BLaER1 (cell line): ENCODE measurements around the gene PSMB8.

Source experiments
- H3K27ac ChIP-seq: shearing (Covaris generic); formaldehyde crosslinking; 2 replicates; pipeline ENCODE4 v1.8.1; 2022
- H3K27me3 ChIP-seq: shearing (Covaris generic); formaldehyde crosslinking; 2 replicates; pipeline ENCODE4 v1.8.1; 2022
- H3K36me3 ChIP-seq: shearing (Covaris generic); formaldehyde crosslinking; 2 replicates; pipeline ENCODE4 v1.8.1; 2022
- H3K4me1 ChIP-seq: shearing (Covaris generic); formaldehyde crosslinking; 2 replicates; pipeline ENCODE4 v1.8.1; 2022
- H3K4me2 ChIP-seq: shearing (Covaris generic); formaldehyde crosslinking; 2 replicates; pipeline ENCODE4 v1.8.1; 2022
- H3K4me3 ChIP-seq: shearing (Covaris generic); formaldehyde crosslinking; 2 replicates; pipeline ENCODE4 v1.8.1; 2022
- H3K9ac ChIP-seq: shearing (Covaris generic); formaldehyde crosslinking; 2 replicates; pipeline ENCODE4 v1.8.1; 2022
- H3K9me3 ChIP-seq: shearing (Covaris generic); formaldehyde crosslinking; 2 replicates; pipeline ENCODE4 v1.8.1; 2022
- H4K20me1 ChIP-seq: shearing (Covaris generic); formaldehyde crosslinking; 2 replicates; pipeline ENCODE4 v1.8.1; 2022
- Cebpa-rat ChIP-seq: shearing (Covaris generic); IDR thresholded peaks from 2 replicates; pipeline ENCODE4 v1.8.1; 2022

PSMB8 gene

GRCh38 chr6:32829495-32829894 lies 14.4 kb downstream of the PSMB8 start:
- peaks cover 6% of the 10 kb centered on the region; the same call in 1 of the 2 replicates for H4K20me1 ChIP-seq
- no peak overlapping the region for H3K4me2 ChIP-seq
- no peaks in the 10 kb centered on the region for H3K9me3 ChIP-seq
- no peaks in the 10 kb centered on the region for H3K4me1 ChIP-seq
- no peak for TF ChIP-seq Cebpa-rat
- no peak overlapping the region for H3K4me3 ChIP-seq
- no peaks in the 10 kb centered on the region for H3K27me3 ChIP-seq
- H3K27ac ChIP-seq, result no peak overlapping the region
- peaks cover 72% of the 10 kb centered on the region for H3K36me3 ChIP-seq
- no peak overlapping the region for H3K9ac ChIP-seq

- no peaks in the 10 kb centered on the region for H3K9me3 ChIP-seq
- H3K9ac ChIP-seq, result no peak overlapping the region
- peaks cover 6% of the 10 kb centered on the region; the same call in 1 of the 2 replicates for H4K20me1 ChIP-seq
- H3K36me3 ChIP-seq, result peaks cover 48% of the 10 kb centered on the region
- TF ChIP-seq Cebpa-rat, result no peak
- no peak overlapping the region for H3K4me3 ChIP-seq
- no peaks in the 10 kb centered on the region for H3K27me3 ChIP-seq
- H3K4me1 ChIP-seq, result peaks cover under 1% of the 10 kb centered on the region; the same call in 1 of the 2 replicates
- no peak overlapping the region for H3K27ac ChIP-seq
- H3K4me2 ChIP-seq, result no peak overlapping the region
These were observed 16.8 kb downstream of the PSMB8 start for GRCh38 chr6:32827025-32827424.

- Histone ChIP-seq H3K4me2 (no peak overlapping the region), H3K9me3 (no peaks in the 10 kb centered on the region), H3K4me1 (peaks cover 11% of the 10 kb centered on the region), H4K20me1 (peaks cover 6% of the 10 kb centered on the region; the same call in 1 of the 2 replicates), H3K4me3 (no peak overlapping the region), H3K36me3 (peaks cover 39% of the 10 kb centered on the region), H3K27me3 (no peaks in the 10 kb centered on the region), H3K27ac (no peak overlapping the region), H3K9ac (no peak overlapping the region)
- TF ChIP-seq Cebpa-rat, result no peak
These were observed 17.9 kb downstream of the PSMB8 start for GRCh38 chr6:32825966-32826365.

DNA sequence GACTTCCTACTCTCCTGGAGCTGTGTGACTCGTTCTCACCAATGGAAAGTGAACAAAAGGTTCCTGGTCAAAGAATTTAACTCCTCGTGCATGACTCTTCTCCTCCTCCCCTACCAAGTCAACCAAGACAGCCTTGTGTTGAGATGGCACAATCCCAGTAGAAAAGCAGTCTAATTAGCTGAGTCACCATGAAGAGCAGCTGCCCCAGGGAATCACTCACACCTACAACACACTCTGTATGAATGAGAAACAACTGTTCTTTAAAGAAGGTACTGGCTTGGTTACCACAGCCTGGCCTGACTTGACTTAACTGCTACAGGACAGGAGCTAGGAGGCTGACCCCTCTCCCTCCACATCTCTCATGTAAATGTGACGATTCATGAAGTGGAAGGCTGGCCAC lies 24.1 kb downstream of the PSMB8 start:
- Histone ChIP-seq H3K27me3 (no peaks in the 10 kb centered on the region), H4K20me1 (no peaks in the 10 kb centered on the region), H3K4me2 (no peak overlapping the region), H3K36me3 (no peaks in the 10 kb centered on the region), H3K27ac (no peak overlapping the region), H3K9ac (no peak overlapping the region), H3K9me3 (no peaks in the 10 kb centered on the region), H3K4me1 (peaks cover 20% of the 10 kb centered on the region), H3K4me3 (no peak overlapping the region)
- no peak for TF ChIP-seq Cebpa-rat

DNA sequence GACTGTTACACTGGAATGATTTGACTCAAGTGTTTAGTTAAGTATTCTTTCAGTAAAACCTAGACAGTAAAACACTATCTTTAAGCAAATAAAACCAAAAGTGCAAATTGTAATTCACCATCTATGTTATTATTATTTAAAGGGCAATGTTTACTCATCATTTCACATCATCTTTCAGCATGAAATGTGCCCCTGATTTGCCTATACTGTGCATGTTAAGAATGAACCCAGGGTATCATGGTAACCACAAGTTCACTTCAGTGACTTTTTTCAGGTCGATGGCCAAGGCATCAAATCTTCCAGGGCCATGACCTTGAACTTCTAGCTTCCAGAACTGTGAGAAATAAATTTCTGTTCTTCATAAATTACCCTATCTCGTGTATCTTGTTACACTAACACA lies 25.0 kb downstream of the PSMB8 start:
- Histone ChIP-seq H3K9me3 (no peaks in the 10 kb centered on the region), H3K27ac (no peak overlapping the region), H3K27me3 (no peaks in the 10 kb centered on the region), H3K36me3 (no peaks in the 10 kb centered on the region), H4K20me1 (no peaks in the 10 kb centered on the region), H3K4me1 (peaks cover 20% of the 10 kb centered on the region), H3K4me2 (no peak overlapping the region), H3K9ac (no peak overlapping the region), H3K4me3 (no peak overlapping the region)
- TF ChIP-seq Cebpa-rat, result no peak

DNA sequence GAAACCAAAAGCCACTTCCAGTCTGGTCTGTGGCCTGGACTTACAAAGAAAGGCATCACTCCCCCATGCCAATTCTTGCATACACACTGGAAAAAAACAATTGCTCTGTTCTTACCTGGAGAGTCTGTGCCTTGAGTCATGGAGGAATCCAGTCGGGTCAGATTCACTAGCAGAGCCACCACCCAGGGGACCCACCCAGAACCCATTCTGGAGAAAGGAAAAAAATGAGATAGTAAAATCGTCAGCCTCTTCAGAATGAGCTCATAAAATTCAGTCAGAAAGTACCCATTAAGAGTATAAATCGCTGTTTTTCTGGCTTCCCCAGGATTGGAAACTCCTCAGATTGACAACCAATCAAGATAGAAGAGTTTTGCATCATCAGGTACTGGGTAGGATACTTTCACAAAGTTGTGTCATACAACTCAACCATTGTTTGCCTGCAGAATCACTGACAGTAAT lies 27.1 kb downstream of the PSMB8 start, which contains the start of gene HLA-DOB:
HLA-DOB (minus strand) TSS at position 257 of the 459 bp plus-strand sequence; CDS start at position 206, 51 bp downstream.
- H3K36me3 ChIP-seq, result no peaks in the 10 kb centered on the region
- H3K27me3 ChIP-seq, result no peaks in the 10 kb centered on the region
- H3K9me3 ChIP-seq, result no peaks in the 10 kb centered on the region
- no peaks in the 10 kb centered on the region for H4K20me1 ChIP-seq
- no peak within 1 kb of the TSS for H3K4me3 ChIP-seq
- no peak for TF ChIP-seq Cebpa-rat
- H3K9ac ChIP-seq, result no peak within 1 kb of the TSS
- H3K4me2 ChIP-seq, result no peak within 1 kb of the TSS
- peaks cover 18% of the 10 kb centered on the region for H3K4me1 ChIP-seq
- no peak within 1 kb of the TSS for H3K27ac ChIP-seq

DNA sequence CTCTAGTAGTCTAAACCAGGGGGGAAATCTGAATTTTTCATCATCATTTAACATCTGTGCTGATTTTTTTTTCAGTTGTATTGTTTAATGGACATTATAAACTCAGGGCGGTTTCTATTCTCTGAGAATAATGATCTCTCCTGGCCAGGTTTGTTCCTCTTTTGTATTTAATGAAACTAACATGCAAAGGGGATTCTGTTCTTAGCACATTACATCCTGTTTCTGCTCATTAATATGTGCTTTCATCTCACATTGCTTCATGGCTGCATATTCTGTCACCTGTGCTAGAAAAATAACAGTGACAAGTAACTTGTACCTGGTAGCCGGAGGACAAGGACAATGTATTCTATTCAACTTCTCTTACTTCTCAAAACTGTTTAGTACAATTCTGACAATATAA lies 27.9 kb downstream of the PSMB8 start:
- H3K4me2 ChIP-seq, result no peak overlapping the region

DNA sequence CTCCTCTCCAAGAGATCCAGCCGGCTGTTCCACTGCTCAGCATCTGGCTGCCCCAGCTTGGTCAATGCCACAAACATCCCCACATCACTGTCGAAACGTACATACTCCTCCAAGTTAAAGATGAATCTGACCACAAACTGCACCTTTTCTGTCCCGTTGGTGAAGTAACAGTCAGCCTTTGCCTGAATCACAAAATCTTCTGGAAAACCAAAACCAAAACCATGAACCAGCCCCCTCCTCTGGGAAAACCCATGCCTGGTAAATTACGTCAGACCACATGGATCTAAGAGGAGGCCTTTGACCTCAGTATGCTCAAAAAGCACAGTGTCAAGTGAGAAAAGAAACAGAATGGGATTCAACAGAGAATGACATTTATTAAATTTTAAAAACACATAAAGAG lies 28.7 kb downstream of the PSMB8 start:
- no peak overlapping the region for H3K27ac ChIP-seq
- H3K36me3 ChIP-seq, result no peaks in the 10 kb centered on the region
- H3K9ac ChIP-seq, result no peak overlapping the region
- no peaks in the 10 kb centered on the region for H4K20me1 ChIP-seq
- H3K4me2 ChIP-seq, result no peak overlapping the region
- H3K9me3 ChIP-seq, result no peaks in the 10 kb centered on the region
- H3K4me3 ChIP-seq, result no peak overlapping the region
- TF ChIP-seq Cebpa-rat, result no peak
- H3K27me3 ChIP-seq, result no peaks in the 10 kb centered on the region
- 0 out of 2 replicates have a peak, but pooled peaks cover 1% of the 10 kb centered on the region for H3K4me1 ChIP-seq

More for the DNA sequence above, 27.9 kb downstream of the PSMB8 start:
- H3K4me1 ChIP-seq, result peaks cover 10% of the 10 kb centered on the region
- no peak for TF ChIP-seq Cebpa-rat
- no peak overlapping the region for H3K27ac ChIP-seq
- H3K9me3 ChIP-seq, result no peaks in the 10 kb centered on the region
- no peaks in the 10 kb centered on the region for H3K36me3 ChIP-seq
- H4K20me1 ChIP-seq, result no peaks in the 10 kb centered on the region
- H3K9ac ChIP-seq, result no peak overlapping the region
- H3K27me3 ChIP-seq, result no peaks in the 10 kb centered on the region
- H3K4me3 ChIP-seq, result no peak overlapping the region

DNA sequence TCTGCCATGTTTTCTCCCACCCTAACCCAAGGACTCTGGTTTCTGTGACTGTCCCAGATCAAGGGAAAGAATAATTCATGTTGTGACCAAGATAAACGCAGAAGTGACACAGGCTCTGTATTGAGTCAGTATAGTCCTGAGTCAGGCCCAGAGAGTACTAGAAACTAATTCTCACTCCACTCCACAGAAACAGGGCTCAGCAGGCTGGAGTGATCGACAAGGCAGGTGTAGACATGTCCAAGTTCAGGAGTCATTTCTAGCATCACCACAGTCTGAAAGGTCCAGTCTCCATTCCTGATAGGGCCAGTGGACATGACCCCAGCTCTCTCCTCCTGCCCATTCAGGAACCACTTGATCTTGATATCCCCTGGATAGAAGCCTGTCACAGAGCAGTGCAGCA lies 29.7 kb downstream of the PSMB8 start:
- H4K20me1 ChIP-seq, result no peaks in the 10 kb centered on the region
- no peaks in the 10 kb centered on the region for H3K9me3 ChIP-seq
- no peak overlapping the region for H3K4me2 ChIP-seq
- no peak overlapping the region for H3K27ac ChIP-seq
- H3K27me3 ChIP-seq, result no peaks in the 10 kb centered on the region
- H3K36me3 ChIP-seq, result no peaks in the 10 kb centered on the region
- no peak overlapping the region for H3K9ac ChIP-seq
- no peak overlapping the region for H3K4me3 ChIP-seq
- no peak for TF ChIP-seq Cebpa-rat
- no peaks in the 10 kb centered on the region for H3K4me1 ChIP-seq

DNA sequence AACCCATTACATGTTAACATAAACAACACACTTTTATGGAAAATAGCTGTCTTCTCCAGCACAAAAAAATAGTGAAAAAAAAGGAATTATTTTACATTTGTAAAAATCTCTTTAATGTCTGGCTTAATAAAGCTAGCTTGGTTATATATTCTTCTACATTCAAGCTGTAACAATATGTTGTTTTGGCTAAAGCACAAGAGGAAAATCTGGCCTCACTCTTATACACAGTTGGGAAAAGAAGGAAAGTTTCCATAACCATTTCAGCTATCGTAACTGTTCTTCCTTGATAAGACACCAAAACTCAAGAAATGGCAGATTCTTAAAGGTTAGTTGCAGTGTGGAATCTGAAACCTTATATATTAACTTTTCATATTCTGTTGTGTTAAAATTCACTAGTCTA lies 34.7 kb downstream of the PSMB8 start:
- Histone ChIP-seq H3K4me3 (no peak overlapping the region), H3K4me2 (no peak overlapping the region)
- no peak for TF ChIP-seq Cebpa-rat

More for the DNA sequence above, 34.7 kb downstream of the PSMB8 start:
- Histone ChIP-seq H3K4me1 (no peaks in the 10 kb centered on the region), H3K9me3 (no peaks in the 10 kb centered on the region), H3K27me3 (no peaks in the 10 kb centered on the region), H3K9ac (no peak overlapping the region), H3K36me3 (no peaks in the 10 kb centered on the region), H4K20me1 (no peaks in the 10 kb centered on the region), H3K27ac (no peak overlapping the region)
